K562 (cell line): ENCODE measurements around the gene DAB2IP. TPM values are rescaled to one million over a fixed set of nuclear protein-coding genes. Genes with fewer than 3 reads are reported as not detected.
A peak's percentile ranks its signal among the peaks of the same experiment; 100 is the strongest.

Experiments used
- ATAC-seq: fragments of 200-7000 bp; cut with Tn5 transposase; 3 replicates; pipeline ENCODE4 v1.9.1; 2020; ENCODE audit warnings: moderate library complexity
- BruUV-seq: library from RNA; stranded (reverse); fragments of 400-500 nt; replicated peaks from 2 replicates; lab custom pipeline; 2021; lab: Mats Ljungman, UMichigan
- CTCF ChIA-PET: fragments of 300-600 bp; formaldehyde crosslinking; extraction: SDS; loops from one replicate; lab custom pipeline; 2021; ENCODE audit warnings: low intra/inter-chr PET ratio; lab: Yijun Ruan, JAX
- POLR2A ChIA-PET: fragments of 300-600, 350-650 bp; sonication (Branson Sonifier 250); formaldehyde crosslinking; extraction: SDS; loops from one replicate; lab custom pipeline; 2021; ENCODE audit warnings: antibody characterized with exemption, inconsistent platforms; lab: Yijun Ruan, JAX
- DNase-seq, 4 experiments: peaks; one replicate each; pipeline versions ENCODE4 v3.0.0 to v3.0.0-alpha.2; 2011 to 2018; ENCODE audit warnings: low spot score in 3 of 4, mixed read lengths in 3 of 4; ENCODE audit errors: extremely low read depth in 1 of 4
- FAIRE-seq: peaks from 2 replicates; lab custom pipeline; 2011; peaks lifted over from hg19 to GRCh38; lab: Jason Lieb, UNC
- H2AFZ ChIP-seq: 2 replicates; pipeline ENCODE4 v1.6.0; 2011; ENCODE audit warnings: low read depth, low read length, control low read depth, inconsistent platforms
- H3K27ac ChIP-seq: fragments of 200-600 bp; 3 replicates; pipeline ENCODE4 v1.8.0; 2011; ENCODE audit warnings: low read depth, mild to moderate bottlenecking, control low read depth, inconsistent platforms, low read length, moderate library complexity, mixed read lengths; ENCODE audit errors: extremely low read depth
- H3K27me3 ChIP-seq, 2 experiments: fragments of 300-600 bp in 1 of 2; 2 replicates in 1 of 2; 3 replicates in 1 of 2; pipeline versions ENCODE4 v1.6.0 to v1.8.0; 2011; ENCODE audit warnings: inconsistent platforms in 2 of 2, low read length in 2 of 2, mild to moderate bottlenecking in 1 of 2, mixed read lengths in 1 of 2, moderate library complexity in 1 of 2; ENCODE audit not compliant: control insufficient read depth in 2 of 2, insufficient read depth in 2 of 2
- H3K36me3 ChIP-seq: fragments of 300-600 bp; 3 replicates; pipeline ENCODE4 v1.8.0; 2011; ENCODE audit warnings: mild to moderate bottlenecking, low read length, inconsistent platforms; ENCODE audit not compliant: control insufficient read depth, insufficient read depth
- H3K4me1 ChIP-seq, 2 experiments: fragments of 200-600 bp in 1 of 2; replicated peaks in 1 of 2; 2 replicates in 1 of 2; 3 replicates in 1 of 2; pipeline versions ENCODE4 v1.5.1 to v1.8.0; 2011; ENCODE audit warnings: inconsistent platforms in 2 of 2, low read length in 2 of 2, mild to moderate bottlenecking in 1 of 2, mixed read lengths in 1 of 2, moderate library complexity in 1 of 2; ENCODE audit not compliant: control insufficient read depth in 2 of 2, insufficient read depth in 2 of 2
- H3K4me2 ChIP-seq: 2 replicates; pipeline ENCODE4 v1.6.1; 2011; ENCODE audit warnings: low read length, control low read depth, inconsistent platforms, mixed read lengths; ENCODE audit not compliant: insufficient read depth
- H3K4me3 ChIP-seq: fragments of 200-600 bp; sonication (generic), shearing (Covaris generic); 2 replicates; pipeline ENCODE4 v1.5.1; 2016; ENCODE audit warnings: control low read depth, inconsistent platforms
- H3K79me2 ChIP-seq: fragments of 200-600 bp; 3 replicates; pipeline ENCODE4 v1.8.0; 2011; ENCODE audit warnings: low read length, inconsistent platforms; ENCODE audit not compliant: control insufficient read depth, insufficient read depth
- H3K9ac ChIP-seq, 2 experiments: 2 replicates each; pipeline versions ENCODE4 v1.6.0 to v1.6.1; 2011; ENCODE audit warnings: low read depth in 2 of 2, low read length in 2 of 2, control low read depth in 1 of 2, inconsistent platforms in 1 of 2, mild to moderate bottlenecking in 1 of 2, mixed read lengths in 1 of 2; ENCODE audit not compliant: insufficient read depth in 1 of 2
- H3K9me1 ChIP-seq: one replicate; pipeline ENCODE4 v1.6.0; 2011; ENCODE audit warnings: inconsistent platforms, mild to moderate bottlenecking, low read length, moderate library complexity; ENCODE audit not compliant: control insufficient read depth, insufficient read depth
- H3K9me3 ChIP-seq: replicated peaks from 2 replicates; pipeline ENCODE4 v1.5.1; 2011; ENCODE audit warnings: low read depth, low read length, inconsistent platforms; ENCODE audit not compliant: control insufficient read depth, insufficient read depth
- H4K20me1 ChIP-seq: replicated peaks from 2 replicates; pipeline ENCODE4 v1.6.1; 2011; ENCODE audit warnings: low read length, inconsistent platforms, mixed read lengths; ENCODE audit not compliant: control insufficient read depth, insufficient read depth
- CEBPB ChIP-seq: fragments of 450-650 bp; IDR thresholded peaks from 2 replicates; pipeline ENCODE4 v1.6.1; 2016; ENCODE audit warnings: missing genetic modification characterization, missing compliant biosample characterization
- HDAC2 ChIP-seq: fragments of 450-650 bp; IDR thresholded peaks from 2 replicates; pipeline ENCODE4 v1.6.1; 2016; ENCODE audit warnings: mild to moderate bottlenecking
- IFI16 ChIP-seq: fragments of 250-450 bp; sonication (Bioruptor Pico); IDR thresholded peaks from 2 replicates; pipeline ENCODE4 v2.1.2; 2022; ENCODE audit warnings: mild to moderate bottlenecking, inconsistent platforms
- SAP30 ChIP-seq: fragments of 200-600 bp; sonication (generic); IDR thresholded peaks from 2 replicates; pipeline ENCODE4 v1.6.1; 2012; ENCODE audit warnings: borderline replicate concordance, low read depth, mild to moderate bottlenecking, moderate library complexity, low read length, control low read depth, inconsistent platforms; ENCODE audit not compliant: insufficient read depth, poor library complexity, severe bottlenecking
- WGBS: fragments of 100-300 bp; shearing (Covaris generic); methylation state at CpG from one replicate; pipeline ENCODE4 v1.1.6; 2016; ENCODE audit warnings: low coverage, mixed read lengths; ENCODE audit not compliant: insufficient coverage; ENCODE audit errors: missing lambda C conversion rate; 5-methylcytosine and 5-hydroxymethylcytosine counted together
- in situ Hi-C: fragments of 300-500 bp; cut with MboI; formaldehyde crosslinking; loops from 4 replicates; pipeline ENCODE4 v1.15.0; 2018; ENCODE audit warnings: inconsistent platforms, mixed read lengths
- intact Hi-C: fragments of 100-400 bp; cut with micrococcal nuclease; formaldehyde crosslinking; loops from 2 replicates; pipeline ENCODE4 v1.14.2; 2022
- polyA plus RNA-seq, 8 experiments: library from polyadenylated mRNA; depleted of rRNA in 4 of 8; stranded (reverse) in 5 of 8; unstranded in 3 of 8; fragments of >200 nt; fragmentation: Nextera tagmentation in 2 of 8; fragmentation: Illumina TruSeq in 1 of 8; extraction: Ambion mirVana in 2 of 8; extraction: Trizol in 1 of 8; gene quantifications; 2 replicates each; pipeline versions ENCODE4 v1.2.1 to v1.2.3, GENCODE V29; 2011 to 2014; ENCODE audit warnings: inconsistent platforms in 1 of 8, missing spikeins in 1 of 8
- total RNA-seq, 7 experiments: library from RNA; depleted of rRNA in 6 of 7; stranded (reverse); fragments of >200 nt in 6 of 7; fragmentation: Illumina TruSeq in 2 of 7; extraction: Trizol in 2 of 7; gene quantifications; 2 replicates each; pipeline versions ENCODE4 v1.2.1 to v1.2.3, GENCODE V29; 2011 to 2021; ENCODE audit warnings: low replicate concordance in 1 of 7
- TF ChIP-seq, protein P1 (sequence below): fragments of 450-650 bp; IDR thresholded peaks from 2 replicates; pipeline ENCODE4 v1.6.1; 2016; ENCODE audit warnings: antibody characterized with exemption
- TF ChIP-seq, protein P2 (sequence below): fragments of 450-650 bp; formaldehyde crosslinking; IDR thresholded peaks from 2 replicates; pipeline ENCODE4 v1.4.0; 2020; ENCODE audit warnings: mild to moderate bottlenecking, mixed read lengths

DAB2IP gene
- total and polyA plus RNA-seq, 9 of the 15 experiments (the other 6 are each of a cell fraction or from before 2014, with no cell fraction given): 0.04 to 0.31 (median 0.08) TPM; not detected in 5

DNA sequence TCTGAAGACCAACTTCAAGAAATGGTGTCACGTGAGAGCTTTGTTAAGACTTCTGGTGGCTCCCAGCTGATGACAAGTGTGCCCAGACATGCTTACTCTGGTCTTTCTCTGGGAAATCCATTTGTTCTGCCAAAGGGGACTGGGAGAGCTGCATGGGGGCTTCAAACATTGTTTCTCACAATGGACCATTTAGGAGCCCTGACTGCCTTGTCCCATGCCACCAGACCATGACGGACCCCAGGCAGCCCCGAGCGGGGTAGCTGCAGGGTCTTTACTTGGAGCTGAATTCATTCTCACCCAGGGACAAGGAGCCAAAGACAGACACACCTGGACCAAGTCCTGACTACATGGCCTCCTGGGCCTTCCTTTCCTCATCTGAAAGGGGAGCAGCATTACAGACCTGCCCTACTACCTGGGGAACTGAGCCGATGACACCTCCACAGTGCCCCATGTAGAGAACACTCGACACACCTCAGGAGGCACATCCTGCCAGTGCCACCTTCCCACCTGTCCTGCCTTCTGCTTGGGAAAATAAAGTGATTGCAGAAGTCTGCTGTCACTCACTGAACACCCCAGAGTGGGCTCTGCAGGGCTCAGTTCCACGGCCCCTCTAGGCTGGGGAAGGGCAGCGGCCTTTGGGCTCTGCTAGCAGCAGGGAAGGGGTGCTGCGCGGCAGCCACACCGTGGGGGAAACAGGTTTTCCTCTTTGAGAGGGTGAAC, 169.0 kb downstream of the DAB2IP start:
- Histone ChIP-seq H3K36me3 (no peaks in the 10 kb centered on the region), H4K20me1 (peaks cover 5% of the 10 kb centered on the region; the same call in 1 of the 2 replicates), H3K4me1 (peaks cover 5 to 10% of the 10 kb centered on the region in 2 experiments; a peak in 4 of 5 replicates), H3K9me3 (no peaks in the 10 kb centered on the region), H3K9ac (peak overlapping the region in 1 of 2 experiments; percentile 8; a peak in 1 of 4 replicates), H3K9me1 (no peaks in the 10 kb centered on the region), H3K27me3 (peaks cover 15 to 65% of the 10 kb centered on the region in 2 experiments; a peak in 4 of 5 replicates), H3K27ac (no peak overlapping the region), H3K79me2 (no peaks in the 10 kb centered on the region), H2AFZ (no peak overlapping the region), H3K4me2 (no peak overlapping the region), H3K4me3 (no peak overlapping the region)
- DNase-seq: no peak
- no peak for FAIRE-seq
- TF ChIP-seq IFI16 (CRISPR knock-in tag) (no peak), CEBPB (tag) (no peak), HDAC2 (no peak), SAP30 (no peak)
- TF ChIP-seq, protein P1, sequence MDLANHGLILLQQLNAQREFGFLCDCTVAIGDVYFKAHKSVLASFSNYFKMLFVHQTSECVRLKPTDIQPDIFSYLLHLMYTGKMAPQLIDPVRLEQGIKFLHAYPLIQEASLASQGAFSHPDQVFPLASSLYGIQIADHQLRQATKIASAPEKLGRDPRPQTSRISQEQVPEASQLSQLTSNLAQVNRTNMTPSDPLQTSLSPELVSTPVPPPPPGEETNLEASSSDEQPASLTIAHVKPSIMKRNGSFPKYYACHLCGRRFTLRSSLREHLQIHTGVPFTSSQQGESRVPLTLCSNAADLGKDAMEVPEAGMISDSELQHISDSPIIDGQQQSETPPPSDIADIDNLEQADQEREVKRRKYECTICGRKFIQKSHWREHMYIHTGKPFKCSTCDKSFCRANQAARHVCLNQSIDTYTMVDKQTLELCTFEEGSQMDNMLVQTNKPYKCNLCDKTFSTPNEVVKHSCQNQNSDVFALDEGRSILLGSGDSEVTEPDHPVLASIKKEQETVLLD: no peak
- TF ChIP-seq, protein P2, sequence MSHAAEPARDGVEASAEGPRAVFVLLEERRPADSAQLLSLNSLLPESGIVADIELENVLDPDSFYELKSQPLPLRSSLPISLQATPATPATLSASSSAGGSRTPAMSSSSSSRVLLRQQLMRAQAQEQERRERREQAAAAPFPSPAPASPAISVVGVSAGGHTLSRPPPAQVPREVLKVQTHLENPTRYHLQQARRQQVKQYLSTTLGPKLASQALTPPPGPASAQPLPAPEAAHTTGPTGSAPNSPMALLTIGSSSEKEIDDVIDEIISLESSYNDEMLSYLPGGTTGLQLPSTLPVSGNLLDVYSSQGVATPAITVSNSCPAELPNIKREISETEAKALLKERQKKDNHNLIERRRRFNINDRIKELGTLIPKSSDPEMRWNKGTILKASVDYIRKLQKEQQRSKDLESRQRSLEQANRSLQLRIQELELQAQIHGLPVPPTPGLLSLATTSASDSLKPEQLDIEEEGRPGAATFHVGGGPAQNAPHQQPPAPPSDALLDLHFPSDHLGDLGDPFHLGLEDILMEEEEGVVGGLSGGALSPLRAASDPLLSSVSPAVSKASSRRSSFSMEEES (CRISPR knock-in tag): peak; percentile 47
- intact Hi-C loops: no loop called here
- no peak for ATAC-seq
- BruUV-seq: no TSS peak
- ChIA-PET CTCF (no interaction called here), POLR2A (no interaction called here)
- 22% methylated on average over 11 of the region's 11 CpGs for WGBS
- in situ Hi-C loops: no loop called here
